Measurements from ENCODE around the gene RNF175. TPM values are rescaled to one million over a fixed set of nuclear protein-coding genes. Genes with fewer than 3 reads are reported as not detected.
A peak's percentile ranks its signal among the peaks of the same experiment; 100 is the strongest.

RNF175 gene
- 1.0 and 2.0 TPM in 2 replicates for total RNA-seq

- Histone ChIP-seq H3K4me3 (ENCODE audit: low read depth, low read length) (peak within 1 kb of the TSS; percentile 45), H3K36me3 (ENCODE audit: control insufficient read depth, insufficient read depth, low read length) (no peaks in the 10 kb centered on the region), H3K27me3 (ENCODE audit: control insufficient read depth, insufficient read depth, low read length) (peaks cover 11% of the 10 kb centered on the region)
- DNase-seq (ENCODE audit: low read depth): no peak
- no peak for TF ChIP-seq CTCF (IDR thresholded peaks at IDR 0.05; ENCODE audit: insufficient read depth, low read length, poor library complexity, severe bottlenecking)
These were observed at the start of gene RNF175 for GRCh38 chr4:153759407-153760316. Gene RNF175 (minus strand): TSS chr4:153760024. CDS start chr4:153759862, 162 bp downstream.

- DNase-seq (ENCODE audit: low read depth): no peak
- Histone ChIP-seq H3K4me3 (ENCODE audit: low read depth, low read length) (no peak overlapping the region), H3K36me3 (ENCODE audit: control insufficient read depth, insufficient read depth, low read length) (no peaks in the 10 kb centered on the region), H3K27me3 (ENCODE audit: control insufficient read depth, insufficient read depth, low read length) (no peaks in the 10 kb centered on the region)
- no peak for TF ChIP-seq CTCF (IDR thresholded peaks at IDR 0.05; ENCODE audit: insufficient read depth, low read length, poor library complexity, severe bottlenecking)
These were observed 49.5 kb upstream of the RNF175 start for GRCh38 chr4:153809307-153809706.

GRCh38 chr4:153808175-153808574, 48.4 kb upstream of the RNF175 start:
- TF ChIP-seq CTCF (IDR thresholded peaks at IDR 0.05; ENCODE audit: insufficient read depth, low read length, poor library complexity, severe bottlenecking): no peak
- no peak for DNase-seq (ENCODE audit: low read depth)
- Histone ChIP-seq H3K36me3 (ENCODE audit: control insufficient read depth, insufficient read depth, low read length) (no peaks in the 10 kb centered on the region), H3K27me3 (ENCODE audit: control insufficient read depth, insufficient read depth, low read length) (no peaks in the 10 kb centered on the region), H3K4me3 (ENCODE audit: low read depth, low read length) (no peak overlapping the region)

- H3K27me3 ChIP-seq (ENCODE audit: control insufficient read depth, insufficient read depth, low read length): no peaks in the 10 kb centered on the region
- no peak for TF ChIP-seq CTCF (IDR thresholded peaks at IDR 0.05; ENCODE audit: insufficient read depth, low read length, poor library complexity, severe bottlenecking)
- no peak for DNase-seq (ENCODE audit: low read depth)
- no peaks in the 10 kb centered on the region for H3K36me3 ChIP-seq (ENCODE audit: control insufficient read depth, insufficient read depth, low read length)
- H3K4me3 ChIP-seq (ENCODE audit: low read depth, low read length): no peak overlapping the region
These were observed 46.2 kb upstream of the RNF175 start for GRCh38 chr4:153806073-153806472.

GRCh38 chr4:153804722-153805121, 44.9 kb upstream of the RNF175 start:
- no peak for TF ChIP-seq CTCF (IDR thresholded peaks at IDR 0.05; ENCODE audit: insufficient read depth, low read length, poor library complexity, severe bottlenecking)
- no peaks in the 10 kb centered on the region for H3K27me3 ChIP-seq (ENCODE audit: control insufficient read depth, insufficient read depth, low read length)
- no peak for DNase-seq (ENCODE audit: low read depth)
- H3K4me3 ChIP-seq (ENCODE audit: low read depth, low read length): no peak overlapping the region
- no peaks in the 10 kb centered on the region for H3K36me3 ChIP-seq (ENCODE audit: control insufficient read depth, insufficient read depth, low read length)
